Nephron (organoid): Measurements from ENCODE around the gene GPATCH8.
"Not testable (repeated sequence)": the region's sequence is repeated elsewhere in the genome, so short reads cannot be mapped to it uniquely, and the experiment has no call there.

Experiments
- H3K27ac Mint-ChIP-seq, 3 experiments: 2 replicates each; pipeline ENCODE4 v1.8.0; 2020; ENCODE audit warnings: mixed read lengths in 3 of 3, mild to moderate bottlenecking in 2 of 3, moderate library complexity in 1 of 3
- H3K27me3 Mint-ChIP-seq: 2 replicates; pipeline ENCODE4 v1.8.0; 2021; ENCODE audit warnings: low read depth, mild to moderate bottlenecking, moderate library complexity, mixed read lengths
- H3K36me3 Mint-ChIP-seq: 2 replicates; pipeline ENCODE4 v1.8.0; 2020; ENCODE audit warnings: low read depth, mixed read lengths
- H3K4me1 Mint-ChIP-seq: 2 replicates; pipeline ENCODE4 v1.8.0; 2020; ENCODE audit warnings: mixed read lengths
- H3K4me3 Mint-ChIP-seq, 3 experiments: 2 replicates each; pipeline ENCODE4 v1.8.0; 2020; ENCODE audit warnings: mild to moderate bottlenecking in 3 of 3, mixed read lengths in 3 of 3, moderate library complexity in 2 of 3
- H3K9me3 Mint-ChIP-seq: 2 replicates; pipeline ENCODE4 v1.8.0; 2020; ENCODE audit warnings: mixed read lengths
- CTCF ChIP-seq, 3 experiments: fragments of 200-600 bp; sonication (generic); IDR thresholded peaks; one replicate each; pipeline ENCODE4 v1.5.0; 2021; ENCODE audit warnings: antibody characterized with exemption in 3 of 3; ENCODE audit not compliant: unreplicated experiment in 3 of 3

GPATCH8 gene

GRCh38 chr17:44398692-44399691 lies 104.2 kb downstream of the GPATCH8 start:
- H3K4me1 Mint-ChIP-seq, result no peaks in the 10 kb centered on the region
- peaks cover 66% of the 10 kb centered on the region for H3K36me3 Mint-ChIP-seq
- H3K9me3 Mint-ChIP-seq, result no peaks in the 10 kb centered on the region
- TF ChIP-seq CTCF (IDR thresholded peaks at IDR 0.05; ENCODE audit: unreplicated experiment in 3 of 3), result no peak
- H3K27me3 Mint-ChIP-seq, result no peaks in the 10 kb centered on the region
- H3K4me3 Mint-ChIP-seq, result no peak overlapping the region
- no peak overlapping the region for H3K27ac Mint-ChIP-seq

GRCh38 chr17:44397479-44398440 lies 105.4 kb downstream of the GPATCH8 start:
- no peaks in the 10 kb centered on the region for H3K4me1 Mint-ChIP-seq
- no peak for TF ChIP-seq CTCF (IDR thresholded peaks at IDR 0.05; ENCODE audit: unreplicated experiment in 3 of 3)

GRCh38 chr17:44396946-44397345 lies 106.3 kb downstream of the GPATCH8 start:
- no peak overlapping the region for H3K4me3 Mint-ChIP-seq
- no peaks in the 10 kb centered on the region for H3K4me1 Mint-ChIP-seq
- H3K36me3 Mint-ChIP-seq, result peaks cover 51% of the 10 kb centered on the region
- H3K9me3 Mint-ChIP-seq, result no peaks in the 10 kb centered on the region
- H3K27me3 Mint-ChIP-seq, result no peaks in the 10 kb centered on the region
- no peak for TF ChIP-seq CTCF (IDR thresholded peaks at IDR 0.05; ENCODE audit: unreplicated experiment in 3 of 3)
- no peak overlapping the region for H3K27ac Mint-ChIP-seq

More at GRCh38 chr17:44397479-44398440, 105.4 kb downstream of the GPATCH8 start:
- no peak overlapping the region for H3K4me3 Mint-ChIP-seq
- H3K27ac Mint-ChIP-seq, result no peak overlapping the region
- no peaks in the 10 kb centered on the region for H3K27me3 Mint-ChIP-seq
- H3K36me3 Mint-ChIP-seq, result peaks cover 58% of the 10 kb centered on the region
- no peaks in the 10 kb centered on the region for H3K9me3 Mint-ChIP-seq

- no peaks in the 10 kb centered on the region for H3K27me3 Mint-ChIP-seq
- H3K27ac Mint-ChIP-seq, result no peak overlapping the region
- no peaks in the 10 kb centered on the region for H3K4me1 Mint-ChIP-seq
- TF ChIP-seq CTCF (IDR thresholded peaks at IDR 0.05; ENCODE audit: unreplicated experiment in 3 of 3), result no peak
- H3K4me3 Mint-ChIP-seq, result no peak overlapping the region
- peaks cover 44% of the 10 kb centered on the region for H3K36me3 Mint-ChIP-seq
- no peaks in the 10 kb centered on the region for H3K9me3 Mint-ChIP-seq
Measured at GRCh38 chr17:44394833-44395232, 108.4 kb downstream of the GPATCH8 start.

GRCh38 chr17:44394112-44394511 lies 109.1 kb downstream of the GPATCH8 start:
- H3K9me3 Mint-ChIP-seq, H3K27me3 Mint-ChIP-seq, H3K4me1 Mint-ChIP-seq, H3K4me3 Mint-ChIP-seq, H3K27ac Mint-ChIP-seq: not testable (repeated sequence)
- H3K36me3 Mint-ChIP-seq, result peaks cover 37% of the 10 kb centered on the region
